ENCODE data around the gene COL12A1. TPM values are rescaled to one million over a fixed set of nuclear protein-coding genes. Genes with fewer than 3 reads are reported as not detected.

The COL12A1 gene
- polyA plus RNA-seq, 1 donor (not counting 4 experiments of a cell fraction or from before 2014, with no cell fraction given): 96.9 TPM

DNA sequence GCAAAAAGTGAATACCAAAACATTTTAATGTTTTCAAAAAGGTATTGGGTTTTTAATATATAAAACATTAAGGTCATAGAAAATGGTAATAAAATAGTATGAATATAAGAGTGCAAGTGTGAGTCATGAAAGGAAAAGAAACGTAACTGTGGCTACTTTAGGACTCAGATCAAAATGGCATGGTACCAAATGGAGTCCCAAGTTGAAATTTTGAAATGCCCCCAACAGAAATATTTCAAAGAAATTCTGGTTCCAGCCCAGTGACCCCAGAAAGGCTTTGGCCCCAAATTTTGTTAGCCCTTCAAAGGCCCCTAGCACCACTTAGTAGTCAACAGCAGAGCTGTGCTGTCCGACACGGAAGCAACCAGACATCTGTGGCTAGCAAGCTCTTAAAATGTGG lies 6.0 kb downstream of the COL12A1 start:
- Histone ChIP-seq H3K4me1 (ENCODE audit: control insufficient read depth, extremely low read depth, insufficient read depth, low read length) (peaks cover 42% of the 10 kb centered on the region), H3K27ac (ENCODE audit: control insufficient read depth, insufficient read depth, low read length) (peak overlapping the region; percentile 7), H3K27me3 (ENCODE audit: control insufficient read depth, extremely low read depth, insufficient read depth, low read length) (no peaks in the 10 kb centered on the region), H3K4me3 (ENCODE audit: control insufficient read depth in 2 of 3, extremely low read depth in 1 of 3, insufficient read depth in 2 of 3, low read depth in 1 of 3, low read length in 3 of 3) (no peak overlapping the region), H3K9me3 (ENCODE audit: control insufficient read depth, low read depth, low read length) (no peaks in the 10 kb centered on the region), H4K20me1 (ENCODE audit: control insufficient read depth, extremely low read depth, insufficient read depth, low read length) (no peaks in the 10 kb centered on the region), H3K9ac (ENCODE audit: control insufficient read depth, extremely low read depth, insufficient read depth, low read length) (no peak overlapping the region), H2AFZ (ENCODE audit: control insufficient read depth, low read length) (no peak overlapping the region), H3K79me2 (ENCODE audit: control insufficient read depth, insufficient read depth, low read length) (peaks cover 71% of the 10 kb centered on the region), H3K36me3 (ENCODE audit: control insufficient read depth in 2 of 2, extremely low read depth in 1 of 2, insufficient read depth in 2 of 2, low read length in 2 of 2) (peaks cover 3 to 9% of the 10 kb centered on the region in 2 experiments), H3K4me2 (ENCODE audit: control insufficient read depth, extremely low read depth, insufficient read depth, low read depth, low read length) (peak overlapping the region; percentile 29), H3K9me1 (ENCODE audit: control insufficient read depth, extremely low read depth, insufficient read depth, low read length) (no peaks in the 10 kb centered on the region)
- no peak for FAIRE-seq
- no peak for DNase-seq (ENCODE audit: low read depth, low spot score)
- TF ChIP-seq CTCF (optimal IDR thresholded peaks at IDR 0.05 in 1 of 3, IDR thresholded peaks at IDR 0.05 in 1 of 3, conservative IDR thresholded peaks at IDR 0.05 in 1 of 3; ENCODE audit: extremely low read depth in 1 of 3, insufficient read depth in 2 of 3, low read length in 3 of 3) (no peak), EZH2 (IDR thresholded peaks at IDR 0.05; ENCODE audit: low read length) (no peak)
- dilution Hi-C loops (cut with MboI; ENCODE audit: extremely low pct_ligation_motif_present, low sequenced_read_pairs): no loop called here

GRCh38 chr6:75196081-75196687 lies 9.7 kb downstream of the COL12A1 start:
- no peak overlapping the region for H3K4me3 ChIP-seq (ENCODE audit: control insufficient read depth in 2 of 3, extremely low read depth in 1 of 3, insufficient read depth in 2 of 3, low read depth in 1 of 3, low read length in 3 of 3)
- no peak for FAIRE-seq
- H3K36me3 ChIP-seq (ENCODE audit: control insufficient read depth in 2 of 2, extremely low read depth in 1 of 2, insufficient read depth in 2 of 2, low read length in 2 of 2): peaks cover 0 to 3% of the 10 kb centered on the region in 2 experiments
- no peaks in the 10 kb centered on the region for H4K20me1 ChIP-seq (ENCODE audit: control insufficient read depth, extremely low read depth, insufficient read depth, low read length)
- H3K9me1 ChIP-seq (ENCODE audit: control insufficient read depth, extremely low read depth, insufficient read depth, low read length): no peaks in the 10 kb centered on the region
- peak overlapping the region; percentile 68 for H3K4me2 ChIP-seq (ENCODE audit: control insufficient read depth, extremely low read depth, insufficient read depth, low read depth, low read length)
- dilution Hi-C loops (cut with MboI; ENCODE audit: extremely low pct_ligation_motif_present, low sequenced_read_pairs): no loop called here
- peak; percentile 74 for DNase-seq (ENCODE audit: low read depth, low spot score)
- no peaks in the 10 kb centered on the region for H3K9me3 ChIP-seq (ENCODE audit: control insufficient read depth, low read depth, low read length)
- peak overlapping the region; percentile 75 for H3K27ac ChIP-seq (ENCODE audit: control insufficient read depth, insufficient read depth, low read length)
- TF ChIP-seq CTCF (optimal IDR thresholded peaks at IDR 0.05 in 1 of 3, IDR thresholded peaks at IDR 0.05 in 1 of 3, conservative IDR thresholded peaks at IDR 0.05 in 1 of 3; ENCODE audit: extremely low read depth in 1 of 3, insufficient read depth in 2 of 3, low read length in 3 of 3): no peak
- TF ChIP-seq EZH2 (IDR thresholded peaks at IDR 0.05; ENCODE audit: low read length): no peak
- no peak overlapping the region for H2AFZ ChIP-seq (ENCODE audit: control insufficient read depth, low read length)
- no peaks in the 10 kb centered on the region for H3K27me3 ChIP-seq (ENCODE audit: control insufficient read depth, extremely low read depth, insufficient read depth, low read length)
- H3K9ac ChIP-seq (ENCODE audit: control insufficient read depth, extremely low read depth, insufficient read depth, low read length): no peak overlapping the region
- peaks cover 46% of the 10 kb centered on the region for H3K79me2 ChIP-seq (ENCODE audit: control insufficient read depth, insufficient read depth, low read length)
- peaks cover 29% of the 10 kb centered on the region for H3K4me1 ChIP-seq (ENCODE audit: control insufficient read depth, extremely low read depth, insufficient read depth, low read length)

All from keratinocyte (primary cell).